ENCODE measurements around the gene CEP78. TPM values are rescaled to one million over a fixed set of nuclear protein-coding genes. Genes with fewer than 3 reads are reported as not detected.
"Not testable (repeated sequence)": the region's sequence is repeated elsewhere in the genome, so short reads cannot be mapped to it uniquely, and the experiment has no call there.

Gene CEP78
- polyA plus RNA-seq, 3 donors: 27.3 to 33.0 (median 30.6) TPM

DNA sequence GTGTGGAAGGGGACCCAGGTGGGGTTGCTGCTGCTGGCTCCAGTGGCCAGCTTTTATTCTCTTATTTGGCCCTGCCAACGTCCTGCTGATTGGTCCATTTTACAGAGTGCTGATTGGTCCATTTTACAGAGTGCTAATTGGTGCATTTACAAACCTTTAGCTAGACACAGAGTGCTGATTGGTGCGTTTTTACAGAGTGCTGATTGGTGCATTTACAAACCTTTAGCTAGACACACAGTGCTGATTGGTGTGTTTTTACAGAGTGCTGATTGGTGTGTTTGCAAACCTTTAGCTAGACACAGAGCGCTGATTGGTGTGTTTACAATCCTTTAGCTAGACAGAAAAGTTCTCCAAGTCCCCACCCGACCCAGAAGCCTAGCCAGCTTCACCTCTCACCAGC, 48.3 kb downstream of the CEP78 start:
- DNase-seq (ENCODE audit: low read depth in 3 of 3, low spot score in 2 of 3): not testable (repeated sequence)

DNA sequence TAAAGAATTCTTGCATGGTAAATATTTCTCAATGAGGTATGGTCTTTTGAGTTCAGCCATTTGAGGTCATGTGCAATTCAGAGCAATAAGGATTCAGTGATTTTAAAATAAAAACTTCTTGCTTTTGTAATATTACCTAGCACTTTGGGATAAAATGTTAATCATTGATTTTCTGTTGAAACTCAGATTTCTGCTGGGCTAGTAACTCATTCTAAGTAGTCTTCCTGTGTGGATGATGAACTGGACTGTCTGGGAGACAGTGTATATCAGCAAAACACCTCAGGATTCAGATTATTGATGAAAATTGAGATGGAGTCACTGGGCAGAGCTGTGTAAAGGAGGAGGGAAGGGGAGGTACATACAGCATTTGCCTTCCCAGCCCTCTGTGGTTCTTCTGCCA, 50.2 kb downstream of the CEP78 start:
- no peak for DNase-seq (ENCODE audit: low read depth in 3 of 3, low spot score in 2 of 3)

DNA sequence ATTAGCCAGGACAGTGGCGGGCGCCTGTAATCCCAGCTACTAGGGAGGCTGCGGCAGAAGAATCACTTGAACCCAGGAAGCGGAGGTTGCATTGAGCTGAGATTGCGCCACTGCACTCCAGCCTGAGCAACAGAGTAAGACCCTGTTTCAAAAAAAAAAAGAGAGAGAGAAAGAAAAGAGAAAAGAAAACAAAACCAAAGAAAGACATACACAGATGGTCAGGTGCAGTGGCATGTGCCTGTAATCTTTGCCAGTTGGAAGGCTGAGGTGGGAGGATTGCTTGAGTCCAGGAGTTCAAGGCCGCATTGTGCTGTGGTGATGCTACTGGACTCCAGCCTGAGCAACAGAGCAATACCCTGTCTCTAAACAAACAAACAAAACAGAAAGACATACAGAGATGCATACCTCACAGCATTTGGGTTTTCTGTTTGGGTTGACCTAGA, 51.1 kb downstream of the CEP78 start:
- DNase-seq (ENCODE audit: low read depth in 3 of 3, low spot score in 2 of 3): no peak

DNA sequence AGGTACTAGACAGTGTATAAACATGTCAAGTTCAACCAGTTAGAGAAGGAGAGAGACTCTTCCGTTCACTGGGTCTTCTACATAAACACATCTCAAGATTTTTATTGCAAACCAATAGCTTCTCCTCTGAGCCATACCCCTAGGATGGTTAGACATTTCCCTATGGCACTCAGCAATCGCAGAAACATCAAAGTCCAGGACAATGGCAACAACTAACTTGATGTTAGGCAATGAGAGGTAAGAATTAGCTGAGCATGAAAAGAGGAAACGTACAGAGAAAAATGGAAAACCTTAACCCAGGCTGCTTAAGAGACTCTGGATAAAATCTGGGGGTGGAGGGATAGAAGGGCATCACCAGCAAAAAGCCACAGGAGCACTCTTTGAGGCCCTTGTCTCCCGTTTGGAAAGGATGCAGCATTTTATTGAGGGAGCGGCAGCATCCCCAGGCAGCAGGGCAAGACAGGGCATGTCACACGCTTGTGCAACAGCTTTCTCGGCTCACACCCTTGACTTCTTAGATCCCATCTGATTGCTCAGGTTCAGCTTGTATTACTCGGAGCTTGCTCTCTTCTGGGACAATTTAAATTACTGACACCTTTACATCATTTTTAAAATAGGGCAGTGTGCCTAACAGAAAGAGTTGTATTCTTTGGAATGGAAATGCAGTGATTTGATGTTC, 52.5 kb downstream of the CEP78 start:
- no peak for DNase-seq (ENCODE audit: low read depth in 3 of 3, low spot score in 2 of 3)

DNA sequence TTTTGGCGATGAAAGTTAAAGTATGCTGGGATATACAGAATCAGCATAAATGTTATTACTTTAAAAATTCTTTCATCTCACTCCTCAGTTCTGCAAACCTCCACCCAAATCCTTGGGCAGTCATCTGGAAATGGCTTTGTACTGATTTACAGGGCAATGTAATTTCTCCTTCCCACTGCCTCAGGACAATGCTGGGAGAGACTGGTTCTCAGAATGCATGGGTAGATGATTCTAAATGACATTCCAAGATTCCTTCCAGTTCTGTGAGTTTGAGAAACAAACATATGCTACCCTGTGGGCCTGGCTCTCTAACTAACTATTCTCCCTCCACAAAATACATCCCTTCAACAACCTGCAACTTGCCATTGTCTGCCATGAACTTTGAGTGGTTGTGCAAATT, 53.6 kb downstream of the CEP78 start:
- DNase-seq (ENCODE audit: low read depth in 3 of 3, low spot score in 2 of 3): no peak

DNA sequence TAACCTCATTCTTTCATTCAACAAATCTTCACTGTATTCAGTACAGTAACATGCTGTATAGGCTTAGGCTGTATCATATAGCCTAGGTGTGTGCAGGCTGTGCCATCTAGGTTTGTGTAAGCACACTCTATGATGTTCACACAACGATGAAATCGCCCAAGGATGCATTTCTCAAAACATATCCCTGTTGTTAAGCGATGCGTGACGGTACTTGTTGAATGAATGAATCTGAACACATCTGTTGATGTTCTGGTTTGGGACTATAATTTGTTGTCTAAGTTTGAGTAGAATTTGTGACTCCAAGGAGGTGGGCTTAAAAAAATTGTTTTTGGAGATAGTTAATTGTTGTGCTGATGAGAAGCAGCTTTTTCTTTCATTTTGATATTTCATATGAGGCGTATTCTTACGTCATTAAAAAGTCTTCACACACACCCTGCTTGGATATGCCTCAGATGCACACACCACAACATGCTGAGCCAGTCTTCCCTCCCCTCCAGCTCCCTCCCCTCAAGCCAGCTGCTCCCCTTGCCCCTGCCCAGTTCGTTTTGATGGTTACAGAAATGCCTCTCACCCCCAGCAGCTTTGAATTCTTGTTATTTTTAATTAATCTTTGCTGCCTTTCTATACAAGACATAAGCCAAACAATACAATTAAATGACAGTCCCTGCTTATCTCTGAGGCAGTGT, 55.5 kb downstream of the CEP78 start:
- DNase-seq (ENCODE audit: low read depth in 3 of 3, low spot score in 2 of 3): no peak

DNA sequence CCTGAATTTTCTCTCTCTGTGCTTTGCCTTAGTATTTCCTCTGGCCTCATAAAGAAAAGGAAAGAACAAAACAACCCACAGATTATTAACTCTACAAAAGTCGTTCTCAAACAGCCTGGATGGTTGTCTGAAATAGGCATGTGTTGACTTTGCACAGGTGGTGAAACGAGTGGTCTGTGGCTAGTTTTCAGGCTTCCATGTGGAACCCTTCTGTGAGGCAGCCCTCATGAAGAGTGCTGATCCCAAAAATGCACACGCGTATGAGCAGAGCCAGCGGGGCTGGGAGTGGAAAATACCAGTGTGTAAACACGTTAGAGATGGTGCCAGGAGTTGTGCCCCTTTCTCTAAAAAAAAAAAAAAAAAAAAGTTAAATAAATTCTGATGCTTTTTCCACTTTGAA, 56.2 kb downstream of the CEP78 start:
- no peak for DNase-seq (ENCODE audit: low read depth in 3 of 3, low spot score in 2 of 3)

DNA sequence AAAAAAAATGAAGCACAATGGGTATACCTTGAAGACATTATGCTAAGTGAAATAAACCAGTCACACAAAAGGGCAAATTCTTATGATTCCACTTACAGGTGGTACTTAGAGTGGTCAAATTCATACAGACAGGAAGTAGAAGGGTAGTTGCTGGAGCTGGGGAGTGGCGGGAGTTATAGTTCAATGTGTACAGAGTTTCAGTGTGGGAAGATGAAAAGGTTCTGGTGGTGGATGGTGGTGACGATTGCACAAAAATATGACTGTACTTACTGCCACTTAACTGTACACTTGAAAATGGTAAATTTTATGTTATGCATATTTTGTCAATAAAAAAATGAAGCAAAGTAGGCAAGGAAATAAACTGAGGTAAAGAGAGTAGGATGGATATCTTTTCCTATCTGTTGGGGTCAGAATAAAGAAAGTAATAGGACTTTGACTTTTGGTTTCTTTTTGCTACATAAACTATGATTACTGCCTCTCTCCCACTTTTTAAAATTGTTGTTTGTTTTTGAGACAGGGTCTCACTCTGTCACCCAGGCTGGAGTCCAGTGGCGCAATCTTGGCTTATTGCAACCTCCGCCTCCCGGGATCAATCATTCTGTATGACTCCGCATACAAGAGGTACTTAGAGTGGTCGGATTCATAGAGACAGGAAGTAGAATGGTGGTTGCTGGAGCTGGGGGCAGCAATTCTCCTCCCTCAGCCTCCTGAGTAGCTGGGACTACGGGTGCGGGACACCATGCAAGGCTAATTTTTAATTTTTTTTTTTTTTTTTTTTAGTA, 57.0 kb downstream of the CEP78 start:
- no peak for DNase-seq (ENCODE audit: low read depth in 3 of 3, low spot score in 2 of 3)

DNA sequence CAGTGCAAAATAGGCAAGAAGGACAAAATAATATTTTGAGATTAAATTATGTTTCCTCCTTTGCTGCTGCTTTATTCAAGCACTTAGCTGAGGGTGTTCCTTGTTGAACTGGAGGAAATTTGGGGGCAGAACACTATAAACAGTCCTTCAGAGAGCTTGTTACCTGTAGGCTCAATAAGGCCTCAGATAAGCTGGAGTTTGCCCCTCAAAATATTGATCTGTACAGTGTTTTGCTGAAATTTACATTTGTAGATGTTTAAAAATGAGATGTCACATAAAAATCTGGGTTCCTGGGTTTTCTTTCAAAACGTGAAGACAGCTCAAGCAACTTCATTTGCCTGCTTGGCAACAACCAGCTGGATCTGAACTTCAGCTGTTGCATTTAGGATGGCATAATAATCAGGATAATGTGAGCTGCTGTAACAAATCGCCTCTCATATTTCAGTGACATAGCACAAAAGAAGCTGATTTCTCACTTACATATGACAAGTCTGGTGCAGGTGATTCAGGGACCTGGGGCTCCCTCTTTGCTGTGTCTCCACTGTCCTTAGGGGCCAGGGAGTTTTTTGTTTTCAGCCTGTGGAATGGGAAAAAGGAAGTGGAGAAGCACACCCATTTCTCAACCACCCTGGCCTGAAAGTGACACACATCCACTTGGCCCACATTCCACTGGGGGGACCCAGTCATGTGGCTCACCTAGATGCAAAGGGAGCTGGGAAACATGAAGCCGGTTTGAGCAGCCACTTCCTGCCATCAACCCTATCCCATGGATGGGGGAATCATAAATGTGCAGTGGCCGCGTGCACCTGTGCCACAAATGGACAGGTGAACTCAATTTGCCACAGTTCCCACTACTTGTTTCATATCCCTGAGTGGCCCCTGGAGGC, 58.7 kb downstream of the CEP78 start:
- DNase-seq (ENCODE audit: low read depth in 3 of 3, low spot score in 2 of 3): no peak

DNA sequence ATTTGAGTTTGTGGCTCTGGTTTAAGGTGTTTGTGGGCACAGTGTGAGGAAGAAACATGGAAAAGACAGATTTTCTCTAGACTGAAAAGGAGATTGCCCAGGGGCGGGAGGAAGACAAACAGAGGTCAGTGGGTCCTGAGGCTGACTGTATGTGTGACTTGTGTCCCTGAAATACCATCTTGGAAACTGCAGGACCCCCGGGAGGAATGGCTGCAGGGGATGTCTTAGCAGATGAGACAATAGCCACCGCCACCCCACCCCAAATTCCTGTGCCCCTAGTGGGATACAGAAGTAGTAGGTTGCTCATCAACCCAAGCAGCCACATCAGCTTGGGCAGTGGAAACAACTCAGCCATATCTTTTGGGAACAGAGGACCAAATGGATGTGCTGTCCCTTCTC, 59.3 kb downstream of the CEP78 start:
- DNase-seq (ENCODE audit: low read depth in 3 of 3, low spot score in 2 of 3): no peak

DNA sequence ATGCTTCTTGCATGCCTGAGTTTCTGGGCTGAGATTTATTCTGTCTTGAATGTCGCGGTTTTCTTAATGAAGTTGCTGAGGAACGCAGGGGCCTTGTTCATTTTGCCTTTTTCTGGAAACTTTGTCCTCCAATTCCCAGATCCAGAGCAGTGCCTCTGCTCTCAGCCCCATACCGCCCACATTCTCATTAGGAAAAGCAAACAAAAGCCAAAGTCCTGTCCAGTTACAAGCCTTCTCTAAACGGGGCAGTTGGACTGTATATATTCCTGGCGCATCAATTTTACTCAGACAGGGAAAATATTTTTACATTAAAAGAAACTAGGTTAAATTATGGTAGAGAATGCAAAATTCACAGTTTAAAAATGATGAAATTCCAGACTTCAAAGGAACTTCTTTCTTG, 59.9 kb downstream of the CEP78 start:
- no peak for DNase-seq (ENCODE audit: low read depth in 3 of 3, low spot score in 2 of 3)

DNA sequence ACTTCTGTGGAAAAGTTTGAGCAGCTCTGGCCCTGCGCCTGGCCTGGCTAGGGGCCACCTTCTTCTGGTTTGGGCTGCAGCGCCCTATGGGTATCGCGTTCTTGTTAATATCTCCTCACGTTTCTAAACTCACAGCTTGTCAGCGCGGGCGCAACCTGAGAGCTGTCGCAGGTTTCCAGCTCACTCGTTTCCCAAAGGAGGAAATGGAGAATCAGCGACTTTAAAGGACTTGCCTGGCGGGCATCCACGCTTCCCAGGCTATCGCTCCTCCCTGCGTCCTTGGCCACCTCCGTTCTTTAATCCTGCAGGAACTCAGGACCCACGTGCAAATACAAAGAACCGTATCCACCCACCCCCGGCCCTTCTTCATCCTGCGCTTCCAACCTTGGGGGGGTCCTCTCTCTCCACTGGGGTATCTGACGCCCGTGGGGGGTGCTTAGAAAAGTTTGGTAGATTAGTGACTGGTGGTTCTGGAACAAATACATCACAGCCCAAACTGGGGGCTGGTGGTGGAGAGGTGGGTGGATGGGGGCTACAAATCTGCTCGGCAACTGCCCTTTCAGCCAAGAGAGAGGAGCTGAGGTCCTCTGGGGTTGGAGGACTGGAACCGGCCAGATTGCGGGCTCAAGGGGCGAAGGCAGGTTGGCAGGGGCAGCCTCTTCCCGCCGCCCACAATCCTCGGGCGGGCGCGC, 60.5 kb downstream of the CEP78 start:
- DNase-seq (ENCODE audit: low read depth in 3 of 3, low spot score in 2 of 3): no peak

DNA sequence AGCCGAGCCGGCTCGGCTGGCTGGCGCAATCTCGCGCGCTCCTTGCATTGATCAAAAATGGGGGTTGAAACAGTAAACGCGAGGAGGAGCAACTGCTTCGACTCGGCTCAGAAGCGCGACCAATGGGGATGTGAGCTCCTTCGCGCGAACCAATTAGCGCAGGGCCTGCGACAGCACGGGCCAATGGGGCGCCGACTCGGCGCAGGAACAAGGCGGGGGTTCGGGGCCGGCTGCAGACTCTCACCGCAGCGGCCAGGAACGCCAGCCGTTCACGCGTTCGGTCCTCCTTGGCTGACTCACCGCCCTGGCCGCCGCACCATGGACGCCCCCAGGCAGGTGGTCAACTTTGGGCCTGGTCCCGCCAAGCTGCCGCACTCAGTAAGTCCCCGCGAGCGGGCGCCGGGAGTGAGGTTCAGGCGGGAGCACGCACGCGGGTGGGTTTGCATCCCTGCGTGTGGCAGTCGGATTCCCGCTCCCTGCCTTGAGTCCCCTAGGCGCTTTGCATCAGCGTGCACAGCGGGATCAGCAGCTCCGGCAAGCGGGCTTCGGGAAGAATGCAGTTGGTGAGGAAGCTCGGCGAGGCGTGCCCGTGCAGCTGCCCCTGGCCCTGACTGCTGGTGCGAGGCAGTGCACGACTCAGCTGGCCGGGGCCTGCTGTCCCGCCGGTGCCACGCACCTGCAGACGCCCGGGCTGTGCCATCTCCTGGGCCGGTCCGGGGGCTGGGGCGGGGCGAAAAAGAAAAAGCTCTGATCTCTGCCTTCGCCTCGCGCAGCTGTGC, 61.2 kb downstream of the CEP78 start, which contains the start of gene PSAT1:
PSAT1 (plus strand) TSS at position 233 of the 779 bp plus-strand sequence; CDS start at position 319, 86 bp downstream.
- DNase-seq (ENCODE audit: low read depth in 3 of 3, low spot score in 2 of 3): peak in 2 of 3 donors; percentile 83 to 88

DNA sequence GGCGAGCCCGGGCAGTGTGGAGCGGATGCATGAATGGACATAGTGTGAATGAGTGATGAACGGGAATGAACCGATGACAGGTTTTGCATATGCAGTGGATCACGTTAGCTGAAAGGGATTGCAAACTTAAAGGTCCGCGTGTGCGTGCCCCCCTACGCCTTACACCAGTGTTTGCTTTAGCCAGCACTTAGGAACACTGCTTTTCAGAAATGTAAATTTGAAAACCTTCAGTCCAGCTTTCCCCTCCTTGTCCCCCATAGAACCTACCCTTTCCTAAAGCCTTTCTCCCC, 61.7 kb downstream of the CEP78 start:
- no peak for DNase-seq (ENCODE audit: low read depth in 3 of 3, low spot score in 2 of 3)

DNA sequence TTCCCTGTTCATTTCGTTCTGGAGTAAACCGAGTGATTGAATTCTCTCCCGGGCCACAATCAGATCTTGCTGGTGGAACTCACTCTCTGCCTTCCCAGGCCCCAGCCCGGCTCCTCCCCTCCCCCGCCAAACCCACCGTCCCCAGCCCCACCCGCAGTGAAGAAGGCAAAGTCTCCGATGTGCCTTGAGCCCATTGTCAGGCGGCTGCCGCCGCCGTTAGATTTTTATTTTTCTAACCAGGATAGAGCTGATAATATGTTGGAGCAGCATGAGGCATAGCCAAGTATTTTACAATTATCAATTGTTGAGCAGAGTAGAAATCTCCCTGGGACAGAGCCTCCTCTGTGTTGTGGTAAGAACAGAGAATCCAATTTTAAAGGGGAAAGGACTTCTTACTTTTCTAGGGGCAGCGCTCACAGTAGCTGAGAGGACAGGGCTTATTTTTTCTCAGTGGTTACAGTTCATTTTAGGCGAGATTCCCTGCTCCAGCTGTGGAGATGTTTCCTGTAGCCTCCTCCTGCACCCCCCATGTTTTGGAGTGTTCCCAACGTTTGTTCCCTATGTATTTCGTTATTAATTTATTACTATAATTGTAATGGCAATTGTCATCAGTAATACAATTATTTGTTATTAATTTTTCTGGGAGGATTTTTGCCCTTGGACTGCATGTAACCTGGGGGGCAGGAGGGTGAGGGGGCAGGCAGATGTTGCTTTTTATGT, 62.3 kb downstream of the CEP78 start:
- DNase-seq (ENCODE audit: low read depth in 3 of 3, low spot score in 2 of 3): no peak

DNA sequence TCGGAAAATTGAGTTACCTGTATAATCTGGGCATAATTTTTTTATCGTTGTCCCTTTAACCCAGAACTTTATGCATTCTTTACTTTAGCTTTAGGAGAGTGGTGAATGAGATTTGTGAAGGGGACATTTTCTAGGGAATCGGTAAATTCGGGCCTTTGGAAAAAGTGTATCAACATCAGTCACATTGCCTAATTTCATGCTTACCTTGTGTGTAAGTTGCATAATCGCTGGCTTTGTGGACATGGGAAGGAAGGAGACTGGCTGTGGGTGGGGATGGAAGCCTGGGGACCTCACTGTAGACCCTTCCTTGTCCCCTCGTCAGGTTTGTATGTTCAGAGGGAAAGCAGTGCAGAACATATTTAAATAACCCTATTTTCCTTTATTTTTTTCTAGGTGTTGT, 64.3 kb downstream of the CEP78 start:
- DNase-seq (ENCODE audit: low read depth in 3 of 3, low spot score in 2 of 3): no peak

DNA sequence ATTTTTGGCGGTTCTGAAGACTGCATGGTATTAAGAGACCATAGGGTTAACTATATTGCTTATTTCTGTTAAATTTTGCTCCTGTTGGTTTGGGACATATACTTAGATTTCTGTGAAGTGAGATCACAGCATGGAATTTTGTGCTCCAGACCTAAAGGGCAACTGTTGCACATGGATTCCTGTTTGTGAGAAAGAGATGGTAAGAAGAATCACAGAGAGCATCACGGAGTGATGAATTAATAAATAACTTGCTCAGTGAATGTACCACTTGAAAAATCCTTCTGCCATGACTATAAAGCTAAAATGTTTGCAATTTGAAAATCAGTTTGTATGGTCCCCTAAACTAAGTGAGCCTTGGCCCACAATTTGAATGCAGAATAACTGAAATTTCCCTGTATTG, 65.6 kb downstream of the CEP78 start:
- no peak for DNase-seq (ENCODE audit: low read depth in 3 of 3, low spot score in 2 of 3)

DNA sequence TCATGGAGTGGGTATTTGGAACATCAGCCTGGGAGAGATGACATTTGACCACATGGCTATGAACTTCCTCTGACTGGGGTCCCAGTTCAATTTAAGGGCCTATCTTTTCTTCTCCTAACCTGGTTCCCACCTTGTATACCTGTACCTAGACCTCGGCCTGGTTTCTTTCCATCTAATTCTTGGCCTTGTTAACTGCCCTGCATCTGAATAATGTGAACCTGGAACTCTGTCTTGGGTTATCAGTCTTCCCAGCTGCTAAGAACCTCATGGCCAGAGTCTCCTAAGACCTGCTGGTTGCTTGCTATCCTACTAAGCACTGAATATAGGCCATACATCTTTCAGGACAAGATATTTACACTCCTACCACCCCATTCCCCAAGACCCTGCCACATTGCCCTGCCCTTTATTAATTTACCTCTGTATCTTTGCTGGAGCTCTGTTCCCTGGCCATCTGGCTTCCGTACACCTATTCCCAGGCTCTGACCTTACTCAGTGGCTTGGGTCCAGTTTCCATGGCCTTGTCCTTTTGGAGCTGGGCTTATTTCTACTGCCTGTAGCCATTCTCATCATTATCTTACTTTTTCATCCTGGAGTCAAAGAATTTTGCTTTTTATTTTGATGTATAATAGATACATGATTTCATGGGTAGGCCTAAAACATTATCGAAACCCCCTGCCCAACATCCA, 67.6 kb downstream of the CEP78 start:
- DNase-seq (ENCODE audit: low read depth in 3 of 3, low spot score in 2 of 3): no peak
